HG02798 (cell line): ENCODE measurements around the gene OR13C5.
A peak's percentile ranks its signal among the peaks of the same experiment; 100 is the strongest.

Experiments used
- ATAC-seq: cut with Tn5 transposase; IDR thresholded peaks from one replicate; pipeline ENCODE4 v1.9.1; 2021; ENCODE audit warnings: mild to moderate bottlenecking; ENCODE audit not compliant: unreplicated experiment, poor library complexity

Gene OR13C5

DNA sequence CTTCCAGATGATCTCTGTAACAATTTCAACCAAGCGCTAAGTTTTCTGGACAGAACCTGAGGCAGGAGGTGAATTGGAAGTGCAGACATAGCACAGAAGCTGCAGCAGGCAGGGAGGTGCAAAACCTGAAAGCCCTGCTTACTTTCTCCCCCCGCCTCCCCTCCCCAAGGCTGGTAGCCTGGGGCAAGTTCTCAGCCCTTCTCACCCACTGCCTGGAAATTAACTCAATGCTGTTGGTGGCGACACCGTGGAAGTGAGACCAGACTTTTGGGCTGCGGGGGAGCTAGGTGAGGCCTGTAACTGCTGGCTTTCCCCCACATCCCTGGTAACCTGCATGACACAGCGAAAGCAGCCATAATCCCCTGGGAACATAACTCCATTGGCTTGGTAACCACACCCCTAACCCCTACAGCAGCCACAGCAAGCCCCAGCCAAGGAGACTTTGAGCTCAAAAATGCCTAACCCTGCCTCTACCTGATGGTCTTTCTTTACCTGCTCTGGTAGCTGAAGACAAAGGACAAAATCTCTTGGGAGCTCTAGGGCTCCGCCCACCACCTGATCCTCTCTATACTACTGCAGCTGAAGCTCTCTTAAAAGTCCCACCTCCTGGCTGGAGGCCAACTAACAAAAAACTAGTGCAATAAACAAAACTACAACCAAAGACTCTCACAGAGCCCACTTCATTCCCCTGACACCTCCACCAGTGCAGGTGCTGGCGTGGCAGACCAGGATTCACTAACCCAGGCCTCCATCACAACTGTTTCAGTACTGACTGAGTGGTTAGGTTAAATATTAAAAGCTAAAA is 42.2 kb downstream of the OR13C5 start:
- peak; percentile 76 for ATAC-seq

DNA sequence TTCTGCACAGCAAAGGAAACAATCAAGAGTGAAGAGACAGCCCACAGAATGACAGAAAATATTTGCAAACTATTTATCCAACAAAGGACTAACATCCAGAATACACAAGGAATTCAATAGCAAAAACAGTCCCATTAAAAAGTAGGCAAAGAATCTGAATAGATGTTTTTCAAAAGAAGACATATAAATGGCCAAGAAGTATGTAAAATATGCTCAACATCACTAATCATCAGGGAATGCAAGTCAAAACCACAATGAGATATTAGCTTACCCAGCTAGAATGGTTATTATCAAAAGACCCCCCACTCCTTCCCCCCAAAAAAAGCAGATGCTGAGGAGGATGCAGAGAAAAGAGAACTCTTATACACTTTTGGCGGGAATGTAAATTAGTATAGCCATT is 43.7 kb downstream of the OR13C5 start:
- no peak for ATAC-seq

DNA sequence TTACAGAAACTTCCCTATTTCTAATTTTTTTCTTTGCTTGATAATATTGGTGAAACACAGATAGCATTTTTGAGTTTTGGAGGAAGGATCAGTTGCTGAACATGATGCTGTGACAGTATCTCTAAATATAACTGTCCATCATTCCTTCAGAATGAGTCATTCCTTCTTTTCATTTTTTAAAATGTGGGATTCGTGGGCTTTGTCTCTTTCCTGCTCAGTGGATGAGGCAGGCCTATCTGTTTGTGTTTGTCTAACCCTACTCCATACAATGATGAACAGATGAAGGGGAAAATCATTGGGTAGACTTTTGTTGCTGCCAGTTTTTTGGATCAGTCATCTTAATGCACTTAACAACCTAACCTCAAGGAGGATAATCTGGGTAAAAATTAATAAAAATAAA is 46.0 kb downstream of the OR13C5 start:
- no peak for ATAC-seq
